AG10803 (cell line): ENCODE measurements around the gene CROCC2.

Experiments used
- DNase-seq: peaks from one replicate; pipeline ENCODE4 v3.0.0; 2010; ENCODE audit warnings: low read depth
- H3K4me3 ChIP-seq: 2 replicates; pipeline ENCODE4 v1.5.1; 2011; ENCODE audit warnings: mild to moderate bottlenecking, low read length, control low read depth
- CTCF ChIP-seq: conservative IDR thresholded peaks from 2 replicates; pipeline ENCODE4 v1.5.1; 2011; ENCODE audit warnings: mild to moderate bottlenecking, low read length, control low read depth, inconsistent platforms

Gene CROCC2

GRCh38 chr2:240885566-240885965 lies 20.6 kb upstream of the CROCC2 start:
- TF ChIP-seq CTCF: no peak
- DNase-seq: no peak
- H3K4me3 ChIP-seq: no peak overlapping the region

DNA sequence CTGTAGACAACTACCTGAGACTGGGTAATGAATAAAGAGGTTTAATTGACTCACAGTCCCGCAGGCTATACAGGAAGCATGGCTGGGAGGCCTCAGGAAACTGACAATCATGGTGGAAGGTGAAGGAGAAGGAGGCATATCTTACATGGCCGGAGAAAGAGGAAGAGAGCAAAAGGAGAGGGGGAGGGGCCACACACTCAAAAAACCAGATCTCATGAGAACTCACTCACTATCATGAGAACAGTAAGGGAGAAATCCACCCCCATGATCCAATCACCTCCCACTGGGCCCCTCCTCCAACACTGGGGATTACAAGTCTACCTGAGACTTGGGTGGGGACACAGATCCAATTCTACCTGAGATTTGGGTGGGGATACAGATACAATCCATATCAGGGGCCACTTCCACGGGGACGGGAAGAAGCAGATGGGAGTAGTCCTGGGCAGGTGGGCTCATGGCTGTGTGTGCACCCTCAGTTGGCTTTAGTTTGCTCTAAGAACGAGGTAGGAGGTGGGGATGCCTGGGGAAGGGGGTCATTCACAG lies 20.0 kb upstream of the CROCC2 start:
- DNase-seq: no peak
- TF ChIP-seq CTCF: no peak

DNA sequence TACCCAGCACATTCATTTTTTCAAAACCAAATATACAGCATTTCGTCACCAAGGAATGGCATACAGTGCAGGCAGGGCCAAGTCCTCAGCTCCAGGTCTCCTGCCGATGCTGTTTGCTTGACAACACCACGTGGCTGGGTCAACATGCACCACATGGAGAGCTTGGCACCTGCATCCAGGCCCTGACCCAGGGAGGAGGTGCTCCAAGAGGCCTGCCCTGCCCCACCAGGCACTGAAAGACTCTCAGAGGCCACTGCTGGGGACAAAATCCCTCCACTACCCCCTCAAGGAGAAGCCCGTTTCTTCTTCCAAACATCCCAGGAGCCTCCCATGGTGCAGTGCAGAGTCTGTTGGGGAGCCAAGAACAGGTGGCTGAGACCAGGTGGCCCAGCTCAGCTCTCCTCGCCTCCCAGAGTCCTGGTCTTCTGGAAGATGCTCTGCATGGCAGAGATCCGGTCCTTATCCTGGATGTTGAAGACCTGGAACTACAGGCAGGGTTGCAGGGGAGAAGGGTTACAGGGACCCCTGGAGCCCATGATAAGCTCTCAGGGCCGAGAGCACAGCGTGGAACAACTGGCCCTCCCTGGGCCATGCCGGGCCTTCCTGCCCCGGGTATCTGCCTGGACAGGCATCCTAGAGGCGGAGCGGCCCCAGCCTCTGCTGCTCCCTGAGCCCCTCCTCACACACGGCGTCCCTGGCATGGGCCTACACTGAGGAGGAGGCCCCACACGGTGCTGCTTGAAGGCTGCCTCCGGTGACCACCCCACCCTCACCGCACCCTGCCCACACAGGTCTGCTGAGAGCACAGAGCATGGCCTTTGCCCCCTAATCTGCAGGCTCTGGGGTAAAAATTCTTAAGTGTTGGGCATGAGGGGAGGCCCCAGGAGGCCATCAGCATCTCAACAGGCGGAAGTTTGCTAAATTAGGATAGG lies 19.2 kb upstream of the CROCC2 start:
- no peak for TF ChIP-seq CTCF
- DNase-seq: no peak
- no peak overlapping the region for H3K4me3 ChIP-seq

More for the DNA sequence above, 20.0 kb upstream of the CROCC2 start:
- H3K4me3 ChIP-seq: no peak overlapping the region

DNA sequence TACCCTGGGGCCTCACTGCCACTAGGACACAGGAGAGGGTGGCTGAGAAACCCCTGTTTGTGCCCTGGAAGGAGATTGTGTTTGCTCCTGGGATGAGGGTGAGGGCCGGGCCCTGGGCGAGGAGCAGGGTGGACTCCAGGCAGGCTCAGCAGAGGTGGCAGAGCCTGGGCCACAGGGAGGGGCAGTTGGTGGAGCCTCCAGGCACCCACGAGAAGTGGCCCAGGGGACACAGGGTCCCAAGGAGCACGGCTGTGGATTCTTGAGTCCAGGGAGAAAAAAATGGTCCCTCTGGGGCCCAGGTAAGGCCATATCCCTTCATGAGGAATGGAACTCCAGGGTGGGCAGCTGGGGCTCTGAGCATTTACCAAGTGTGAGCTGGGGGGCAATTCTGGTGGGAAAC lies 18.5 kb upstream of the CROCC2 start:
- TF ChIP-seq CTCF: no peak
- no peak overlapping the region for H3K4me3 ChIP-seq

GRCh38 chr2:240888130-240888889 lies 17.8 kb upstream of the CROCC2 start:
- DNase-seq: no peak
- no peak overlapping the region for H3K4me3 ChIP-seq
- TF ChIP-seq CTCF: no peak

More for the DNA sequence above, 18.5 kb upstream of the CROCC2 start:
- DNase-seq: no peak

- DNase-seq: no peak
Measured at GRCh38 chr2:240888890-240889573, 17.1 kb upstream of the CROCC2 start.

More at GRCh38 chr2:240888890-240889573, 17.1 kb upstream of the CROCC2 start:
- TF ChIP-seq CTCF: no peak
- no peak overlapping the region for H3K4me3 ChIP-seq
